H1 (cell line): ENCODE measurements around the gene SELENOV. TPM values are rescaled to one million over a fixed set of nuclear protein-coding genes. Genes with fewer than 3 reads are reported as not detected.

Experiments used
- HDAC2 ChIP-seq, 2 experiments: fragments of 300-600 bp in 1 of 2; sonication (generic) in 1 of 2; IDR thresholded peaks; 2 replicates each; pipeline ENCODE4 v1.6.1; 2011 to 2012; ENCODE audit warnings: low read depth in 2 of 2, low read length in 2 of 2, mild to moderate bottlenecking in 2 of 2, moderate library complexity in 2 of 2, borderline replicate concordance in 1 of 2, inconsistent platforms in 1 of 2
- SP1 ChIP-seq: IDR thresholded peaks from 2 replicates; pipeline ENCODE4 v1.6.1; 2011; ENCODE audit warnings: low read depth, low read length
- polyA plus RNA-seq, 7 experiments: library from polyadenylated mRNA; depleted of rRNA in 3 of 7; stranded (reverse) in 5 of 7; unstranded in 2 of 7; fragments of >200 nt in 5 of 7; fragments of 200-250 nt in 2 of 7; gene quantifications; 1 replicate in 5 of 7; 2 replicates in 1 of 7; 4 replicates in 1 of 7; pipeline versions ENCODE4 v1.2.1 to v1.2.3, GENCODE V29; 2011 to 2013; ENCODE audit warnings: missing spikeins in 2 of 7, mixed read lengths in 2 of 7
- total RNA-seq: library from RNA; stranded (reverse); fragmentation: NEBNext Ultra II Directional; extraction: Animal tissue kit (Norgen Biotek cat#: 25700); gene quantifications from 2 replicates; pipeline ENCODE4 v1.2.1, GENCODE V29; 2021

Gene SELENOV
- total and polyA plus RNA-seq, 2 of the 8 experiments (the other 6 are each of a cell fraction or from before 2014, with no cell fraction given): 8.4 to 10.7 TPM

DNA sequence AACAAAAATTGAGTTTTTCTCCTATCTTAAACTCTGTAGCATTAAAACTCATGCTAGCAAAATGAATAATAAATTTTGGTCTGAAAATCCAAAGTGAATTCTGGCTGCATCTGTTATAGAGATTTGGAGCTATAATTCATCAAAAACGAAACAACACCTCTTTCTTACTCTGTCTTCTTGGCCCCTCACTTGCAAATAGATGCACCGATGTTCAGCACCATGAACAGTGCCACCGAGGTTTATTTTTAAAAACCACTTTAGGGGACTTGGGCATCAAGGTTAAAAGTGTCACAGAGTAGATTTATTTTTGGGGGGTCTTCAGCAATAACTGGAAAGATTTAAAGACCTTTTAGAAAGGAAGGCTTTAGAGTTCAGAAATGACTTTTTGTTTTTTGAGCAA, 51.1 kb downstream of the SELENOV start (continued):
- TF ChIP-seq HDAC2 (IDR thresholded peaks at IDR 0.05; ENCODE audit: borderline replicate concordance in 1 of 2, low read depth in 2 of 2, low read length in 2 of 2): no peak
- TF ChIP-seq SP1: no peak
- TF ChIP-seq, all 59 proteins: peak for 0
